ENCODE results near the gene TLL2.

DNA sequence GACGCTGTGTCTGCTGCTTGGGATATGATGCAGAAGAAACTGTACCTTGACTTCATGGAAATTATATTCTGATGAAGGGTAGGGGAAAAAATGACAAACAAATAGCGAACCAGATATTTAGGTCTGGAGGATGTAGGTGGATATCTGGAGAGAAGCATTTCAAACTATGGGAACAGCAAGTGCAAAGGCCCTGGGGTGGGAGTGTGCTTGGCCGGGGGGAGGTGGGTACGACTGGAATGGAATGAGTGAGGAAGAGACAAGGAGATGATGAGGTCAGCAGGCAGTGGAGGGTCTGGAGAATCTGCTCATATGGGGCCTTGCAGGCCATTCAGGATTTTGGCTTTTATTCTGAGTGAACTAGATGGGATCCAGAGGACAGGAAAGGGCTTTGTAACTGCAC is 65.2 kb downstream of the TLL2 start:
- TF ChIP-seq CTCF (IDR thresholded peaks at IDR 0.05), result no peak
- TF ChIP-seq POLR2A (IDR thresholded peaks at IDR 0.05), result no peak
